Activated T-helper 1 cell treated with Interleukin-2 at 50 U/mL for 16 hours (primary cell): ENCODE measurements around the gene ZNF574.
"Not testable (repeated sequence)": the region's sequence is repeated elsewhere in the genome, so short reads cannot be mapped to it uniquely, and the experiment has no call there.

Source experiments
- DNase-seq: peaks from one replicate; pipeline ENCODE4 v3.0.0-alpha.2; 2020; ENCODE audit warnings: low read depth

The ZNF574 gene

GRCh38 chr19:42080764-42081375, 4.9 kb downstream of the ZNF574 start:
- DNase-seq = no peak

GRCh38 chr19:42081584-42082203, 5.7 kb downstream of the ZNF574 start:
- no peak for DNase-seq

GRCh38 chr19:42083537-42083936, 7.6 kb downstream of the ZNF574 start:
- DNase-seq = no peak

- DNase-seq = no peak
Measured at GRCh38 chr19:42086188-42086736, 10.3 kb downstream of the ZNF574 start.

- no peak for DNase-seq
Measured at GRCh38 chr19:42086770-42087550, 11.0 kb downstream of the ZNF574 start.

- no peak for DNase-seq
Measured at GRCh38 chr19:42088471-42089190, 12.7 kb downstream of the ZNF574 start.

GRCh38 chr19:42089191-42089750, 13.3 kb downstream of the ZNF574 start:
- no peak for DNase-seq

GRCh38 chr19:42089772-42090171, 13.8 kb downstream of the ZNF574 start:
- no peak for DNase-seq

GRCh38 chr19:42090672-42091071, 14.7 kb downstream of the ZNF574 start:
- DNase-seq = no peak

- DNase-seq = no peak
Measured at GRCh38 chr19:42091300-42091699, 15.3 kb downstream of the ZNF574 start.

GRCh38 chr19:42091742-42092141, 15.8 kb downstream of the ZNF574 start:
- DNase-seq = no peak

- no peak for DNase-seq
Measured at GRCh38 chr19:42092350-42092749, 16.4 kb downstream of the ZNF574 start.

- no peak for DNase-seq
Measured at GRCh38 chr19:42093505-42093904, 17.5 kb downstream of the ZNF574 start.

GRCh38 chr19:42093926-42094325, 18.0 kb downstream of the ZNF574 start:
- no peak for DNase-seq

GRCh38 chr19:42095142-42095813, 19.3 kb downstream of the ZNF574 start:
- no peak for DNase-seq

- DNase-seq = no peak
Measured at GRCh38 chr19:42095814-42096230, 19.9 kb downstream of the ZNF574 start.

- no peak for DNase-seq
Measured at GRCh38 chr19:42096255-42096837, 20.4 kb downstream of the ZNF574 start.

- no peak for DNase-seq
Measured at GRCh38 chr19:42097461-42097860, 21.5 kb downstream of the ZNF574 start.

- DNase-seq = no peak
Measured at GRCh38 chr19:42098781-42099180, 22.8 kb downstream of the ZNF574 start.

GRCh38 chr19:42099336-42099925, 23.5 kb downstream of the ZNF574 start:
- no peak for DNase-seq

- not testable (repeated sequence) for DNase-seq
Measured at GRCh38 chr19:42100241-42100640, 24.3 kb downstream of the ZNF574 start.
